SKM-1 treated with dmso at 0.1 percent for 144 hours (cell line): Measurements from ENCODE around the gene PDK1.

Experiments
- DNase-seq: peaks from one replicate; lab custom pipeline; 2025; ENCODE audit not compliant: unreplicated experiment; lab: John Stamatoyannopoulos, UW

The PDK1 gene

GRCh38 chr2:172639823-172640222 is 83.9 kb downstream of the PDK1 start:
- DNase-seq = no peak

GRCh38 chr2:172640389-172640788 is 84.5 kb downstream of the PDK1 start:
- DNase-seq = no peak

GRCh38 chr2:172642301-172643020 is 86.6 kb downstream of the PDK1 start:
- no peak for DNase-seq

- no peak for DNase-seq
Measured at GRCh38 chr2:172643142-172643541, 87.3 kb downstream of the PDK1 start.

- DNase-seq = no peak
Measured at GRCh38 chr2:172647439-172647838, 91.5 kb downstream of the PDK1 start.

GRCh38 chr2:172655091-172655837 is 99.4 kb downstream of the PDK1 start:
- DNase-seq = no peak

GRCh38 chr2:172655838-172656573 is 100.1 kb downstream of the PDK1 start:
- DNase-seq = no peak
